Fibroblast of peridontal ligament (primary cell): ENCODE results near the gene PDCD1LG2.
"Not testable (repeated sequence)": the region's sequence is repeated elsewhere in the genome, so short reads cannot be mapped to it uniquely, and the experiment has no call there.

Experiments
- DNase-seq: peaks from one replicate; pipeline ENCODE4 v3.0.0-alpha.2; 2010; ENCODE audit errors: extremely low read depth

PDCD1LG2 gene

DNA sequence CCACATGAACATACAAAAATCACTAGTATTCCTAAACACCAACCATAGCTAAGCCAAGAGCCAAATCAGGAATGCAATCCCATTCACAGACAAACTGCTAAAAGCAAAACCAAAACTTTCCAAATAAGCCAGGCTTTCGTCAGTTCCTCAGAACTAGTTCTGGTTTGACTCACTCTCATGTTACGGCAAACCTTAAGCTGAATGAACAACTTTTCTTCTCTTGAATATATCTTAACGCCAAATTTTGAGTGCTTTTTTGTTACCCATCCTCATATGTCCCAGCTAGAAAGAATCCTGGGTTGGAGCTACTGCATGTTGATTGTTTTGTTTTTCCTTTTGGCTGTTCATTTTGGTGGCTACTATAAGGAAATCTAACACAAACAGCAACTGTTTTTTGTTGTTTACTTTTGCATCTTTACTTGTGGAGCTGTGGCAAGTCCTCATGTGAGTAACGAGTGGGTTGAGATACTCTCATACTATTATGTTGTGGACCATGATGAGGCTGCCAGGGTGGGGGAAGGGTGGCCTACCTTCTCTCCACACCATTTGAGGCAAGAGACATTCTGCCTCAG lies at the start of gene PDCD1LG2:
PDCD1LG2 (plus strand) TSS at position 172 of the 572 bp plus-strand sequence. CDS start 12,016 bp downstream, outside the sequence.
- peak; percentile 91 for DNase-seq

DNA sequence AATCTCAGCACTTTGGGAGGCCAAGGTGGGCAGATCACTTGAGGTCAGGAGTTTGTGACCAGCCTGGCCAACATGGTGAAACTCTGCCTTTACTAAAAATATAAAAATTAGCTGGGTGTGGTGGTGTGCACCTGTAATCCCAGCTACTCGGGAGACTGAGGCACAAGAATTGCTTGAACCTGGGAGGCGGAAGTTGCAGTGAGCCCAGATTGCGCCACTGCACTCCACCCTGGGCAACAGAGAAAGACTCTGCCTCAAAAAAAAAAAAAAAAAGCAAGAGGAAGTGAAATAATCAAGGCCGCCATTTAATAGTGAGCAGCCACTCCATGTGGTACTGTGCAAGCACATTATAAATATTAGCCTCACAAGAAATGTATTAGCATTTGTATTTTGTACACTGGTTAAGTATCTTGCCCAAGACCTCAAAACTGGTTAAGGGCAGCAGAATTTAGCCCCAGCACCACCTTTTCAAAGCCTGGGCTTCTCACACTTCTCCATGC lies 45.5 kb upstream of the PDCD1LG2 start:
- not testable (repeated sequence) for DNase-seq

DNA sequence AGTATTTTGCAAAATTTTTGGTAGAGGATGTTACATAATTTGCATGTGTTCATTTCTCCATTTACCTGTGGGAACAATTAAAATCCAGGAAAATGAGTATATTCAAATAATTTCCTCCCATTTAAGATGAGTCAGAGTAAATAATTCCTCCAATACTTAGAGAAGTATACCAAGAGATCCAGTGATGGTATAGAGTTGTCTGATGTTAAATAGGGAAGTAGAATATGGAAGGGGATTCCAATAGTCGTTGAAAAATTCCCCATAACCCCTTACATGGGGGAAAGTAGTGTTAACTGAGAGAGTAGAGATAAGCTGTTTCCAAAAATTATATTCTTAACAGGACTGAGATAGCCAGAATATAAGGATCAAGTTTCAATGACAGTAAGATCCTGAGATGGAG lies 44.3 kb upstream of the PDCD1LG2 start:
- DNase-seq, result no peak

DNA sequence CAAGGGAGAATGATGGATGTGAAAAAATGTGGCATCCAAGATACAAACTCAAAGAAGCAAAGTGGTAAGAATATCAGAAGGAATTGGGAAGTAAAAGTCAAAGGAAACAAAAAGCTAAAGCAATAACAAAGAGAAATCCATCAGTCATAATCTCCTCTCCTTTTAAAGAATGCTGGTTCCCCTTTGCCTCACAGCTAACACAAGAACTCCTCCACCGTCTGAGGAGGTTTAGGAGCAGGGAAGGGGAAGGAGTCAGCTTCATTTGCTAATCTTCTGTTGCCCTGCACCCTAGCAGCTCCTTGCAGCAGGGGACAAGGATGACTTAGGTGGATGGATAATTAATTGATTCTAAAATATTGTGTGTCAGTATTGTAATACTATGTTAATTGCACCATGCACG lies 43.6 kb upstream of the PDCD1LG2 start:
- no peak for DNase-seq

DNA sequence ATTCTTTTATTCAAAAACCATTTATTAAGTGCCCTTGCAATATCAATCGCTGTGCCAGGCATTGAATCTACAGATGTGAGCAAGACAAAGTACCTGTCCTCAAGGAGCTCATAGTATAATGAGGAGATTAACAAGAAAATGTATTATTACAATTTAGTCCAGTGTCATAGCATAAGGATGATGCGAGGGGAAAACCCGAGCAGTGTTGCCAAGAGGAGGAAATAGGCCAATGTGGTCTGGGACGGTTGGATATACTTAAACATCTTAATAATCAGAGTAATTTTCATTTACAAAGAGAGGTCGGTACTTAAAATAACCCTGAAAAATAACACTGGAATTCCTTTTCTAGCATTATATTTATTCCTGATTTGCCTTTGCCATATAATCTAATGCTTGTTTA lies 41.5 kb upstream of the PDCD1LG2 start:
- peak; percentile 9 for DNase-seq

DNA sequence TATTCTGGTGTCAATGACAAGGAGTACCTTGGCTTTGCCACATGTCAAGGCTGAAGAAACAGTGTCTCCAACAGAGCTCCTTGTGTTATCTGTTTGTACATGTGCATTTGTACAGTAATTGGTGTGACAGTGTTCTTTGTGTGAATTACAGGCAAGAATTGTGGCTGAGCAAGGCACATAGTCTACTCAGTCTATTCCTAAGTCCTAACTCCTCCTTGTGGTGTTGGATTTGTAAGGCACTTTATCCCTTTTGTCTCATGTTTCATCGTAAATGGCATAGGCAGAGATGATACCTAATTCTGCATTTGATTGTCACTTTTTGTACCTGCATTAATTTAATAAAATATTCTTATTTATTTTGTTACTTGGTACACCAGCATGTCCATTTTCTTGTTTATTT lies 40.2 kb upstream of the PDCD1LG2 start:
- DNase-seq, result no peak

DNA sequence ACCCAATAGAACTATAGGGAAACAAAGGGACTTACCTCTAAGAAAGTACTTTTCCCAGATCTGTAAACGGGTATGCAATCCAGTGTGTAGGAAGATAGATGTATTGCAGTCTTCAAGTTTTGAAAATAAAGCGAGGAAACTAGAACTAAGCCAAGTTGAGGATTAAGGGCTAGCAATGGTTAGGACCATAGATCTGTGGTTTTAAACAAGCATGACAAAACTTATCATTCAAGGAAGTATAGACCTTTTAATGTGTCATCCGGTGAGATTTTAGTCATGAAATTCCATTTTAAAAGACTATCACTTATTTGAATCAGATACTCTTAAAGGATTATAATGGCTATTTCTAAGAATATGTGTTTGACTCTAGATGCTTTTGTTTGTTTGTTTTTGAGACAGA lies 39.5 kb upstream of the PDCD1LG2 start:
- DNase-seq, result no peak

DNA sequence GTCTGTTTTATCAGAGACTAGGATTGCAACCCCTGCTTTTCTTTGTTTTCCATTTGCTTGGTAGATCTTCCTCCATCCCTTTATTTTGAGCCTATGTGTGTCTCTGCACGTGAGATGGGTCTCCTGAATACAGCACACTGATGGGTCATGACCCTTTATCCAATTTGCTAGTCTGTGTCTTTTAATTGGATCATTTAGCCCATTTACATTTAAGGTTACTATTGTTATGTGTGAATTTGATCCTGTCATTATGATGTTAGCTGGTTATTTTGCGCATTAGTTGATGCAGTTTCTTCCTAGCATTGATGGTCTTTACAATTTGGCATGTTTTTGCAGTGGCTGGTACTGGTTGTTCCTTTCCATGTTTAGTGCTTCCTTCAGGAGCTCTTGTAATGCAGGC lies 34.7 kb upstream of the PDCD1LG2 start:
- not testable (repeated sequence) for DNase-seq

DNA sequence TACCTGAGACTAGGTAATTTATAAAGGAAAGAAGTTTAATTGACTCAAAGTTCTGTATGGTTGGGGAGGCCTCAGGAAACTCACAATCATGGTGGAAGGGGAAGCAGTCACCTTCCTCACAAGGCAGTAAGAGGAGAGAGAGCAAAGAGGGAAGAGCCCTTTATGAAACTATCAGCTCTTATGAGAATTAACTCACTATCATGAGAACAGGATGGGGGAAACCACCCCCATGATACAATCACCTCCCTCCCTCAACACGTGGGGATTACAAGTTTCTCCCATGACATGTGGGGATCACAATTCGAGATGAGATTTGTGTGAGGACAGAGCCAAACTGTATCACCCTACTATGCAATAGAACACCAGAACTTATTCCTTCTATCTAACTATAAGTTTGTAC lies 32.1 kb upstream of the PDCD1LG2 start:
- no peak for DNase-seq

- no peak for DNase-seq
Observed at GRCh38 chr9:5479994-5480694, 30.2 kb upstream of the PDCD1LG2 start.

DNA sequence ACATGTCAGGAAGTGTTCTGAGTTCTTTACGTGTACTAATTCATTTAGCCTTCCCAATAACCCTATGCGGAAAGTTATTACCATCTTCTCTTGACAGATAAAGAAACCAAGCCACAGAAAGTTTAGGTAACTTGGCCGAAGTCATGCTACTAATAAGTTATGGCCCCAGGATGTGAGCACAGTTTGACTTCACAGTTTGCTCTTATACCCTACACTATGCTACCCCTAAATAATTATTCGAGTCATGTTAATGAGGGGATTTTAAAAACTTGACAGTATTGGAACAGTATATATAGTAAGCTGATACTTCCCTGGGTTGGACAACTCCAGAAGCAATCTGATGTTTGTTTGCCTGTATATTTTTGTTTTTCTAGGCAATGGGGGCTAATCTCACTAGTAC lies 29.4 kb upstream of the PDCD1LG2 start:
- DNase-seq, result no peak

DNA sequence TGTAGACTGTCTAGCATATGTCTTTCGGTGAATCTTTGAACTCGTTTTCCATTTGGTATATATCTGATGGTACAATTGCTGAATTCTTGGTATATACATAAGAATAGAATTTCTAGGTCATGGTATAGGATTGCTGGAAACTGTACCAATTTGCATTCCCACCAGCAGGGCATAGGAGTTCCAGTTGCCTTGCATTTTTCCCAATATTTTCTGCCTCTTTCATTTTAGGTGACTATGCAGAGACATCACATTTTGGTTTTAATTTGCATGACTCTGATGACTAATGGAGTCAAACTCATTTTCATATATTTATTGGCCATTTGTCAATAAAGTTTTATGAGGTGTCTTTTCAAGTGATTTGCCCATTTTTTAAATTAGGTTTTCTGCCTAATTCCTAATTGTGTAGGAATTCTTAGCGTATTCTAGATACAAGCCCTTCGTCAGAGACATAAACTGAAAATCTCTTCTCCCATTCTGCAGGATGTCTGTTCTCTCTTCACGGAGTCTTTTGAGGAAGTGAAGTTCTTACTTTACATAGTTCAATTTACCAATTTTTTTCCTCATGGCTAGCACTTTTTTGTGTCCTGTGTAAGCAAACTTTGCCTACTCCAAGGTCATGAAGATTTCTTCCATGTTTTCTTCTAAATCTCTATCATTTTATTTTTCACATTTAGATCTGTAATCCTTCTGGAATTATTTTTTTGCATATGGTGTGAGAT lies 28.9 kb upstream of the PDCD1LG2 start:
- DNase-seq, result no peak

DNA sequence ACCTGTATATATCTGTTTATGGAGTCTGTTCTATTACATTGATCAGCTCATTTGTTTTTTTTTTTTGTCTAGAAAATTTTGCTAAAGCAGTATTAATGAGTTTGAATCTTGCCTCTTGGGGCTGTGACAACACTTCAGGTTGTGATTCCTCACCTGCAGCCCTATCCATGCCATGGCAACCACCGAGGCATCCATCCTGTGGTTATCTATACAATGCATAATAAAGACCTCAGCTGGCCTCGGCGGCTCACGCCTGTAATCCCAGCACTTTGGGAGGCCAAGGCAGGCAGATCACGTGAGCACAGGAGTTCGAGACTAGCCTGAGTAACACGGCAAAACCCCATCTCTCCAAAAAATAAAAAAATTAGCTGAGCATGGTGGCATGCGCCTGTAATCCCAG lies 28.1 kb upstream of the PDCD1LG2 start:
- no peak for DNase-seq

GRCh38 chr9:5483306-5483705 lies 27.0 kb upstream of the PDCD1LG2 start:
- DNase-seq, result no peak

DNA sequence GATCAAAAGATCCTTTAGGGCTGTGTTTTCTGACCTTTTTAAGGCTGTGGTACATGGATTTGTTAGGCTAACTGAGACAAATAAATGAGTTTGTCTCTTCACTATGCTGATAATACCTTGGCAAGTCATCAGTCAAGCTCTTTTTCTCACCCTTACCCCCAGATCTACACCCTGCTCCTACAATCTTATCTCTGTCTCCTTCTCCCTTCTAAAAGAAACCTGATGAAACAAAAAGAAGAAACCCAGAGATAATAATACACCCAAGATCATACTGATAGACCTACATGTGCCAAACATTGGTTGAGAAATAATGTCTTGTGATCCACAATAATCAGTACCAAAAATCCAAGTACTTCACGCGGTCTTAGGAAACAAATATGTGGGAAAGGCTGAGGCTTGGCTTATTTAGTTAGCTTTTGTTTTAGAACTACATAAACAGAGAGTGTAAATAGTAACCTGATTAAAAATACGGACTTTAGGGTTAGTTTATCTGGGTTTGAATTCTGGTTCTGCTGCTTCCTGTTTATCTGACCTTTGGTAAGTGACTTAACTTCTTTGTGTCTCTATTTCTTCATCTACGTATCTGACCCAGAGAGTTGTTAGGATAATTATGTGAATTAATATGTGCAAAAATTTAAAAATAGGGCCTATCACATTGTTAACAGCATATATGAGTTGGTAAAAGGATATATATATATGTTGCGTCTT lies 24.8 kb upstream of the PDCD1LG2 start:
- no peak for DNase-seq

GRCh38 chr9:5486988-5487387 lies 23.3 kb upstream of the PDCD1LG2 start:
- no peak for DNase-seq

DNA sequence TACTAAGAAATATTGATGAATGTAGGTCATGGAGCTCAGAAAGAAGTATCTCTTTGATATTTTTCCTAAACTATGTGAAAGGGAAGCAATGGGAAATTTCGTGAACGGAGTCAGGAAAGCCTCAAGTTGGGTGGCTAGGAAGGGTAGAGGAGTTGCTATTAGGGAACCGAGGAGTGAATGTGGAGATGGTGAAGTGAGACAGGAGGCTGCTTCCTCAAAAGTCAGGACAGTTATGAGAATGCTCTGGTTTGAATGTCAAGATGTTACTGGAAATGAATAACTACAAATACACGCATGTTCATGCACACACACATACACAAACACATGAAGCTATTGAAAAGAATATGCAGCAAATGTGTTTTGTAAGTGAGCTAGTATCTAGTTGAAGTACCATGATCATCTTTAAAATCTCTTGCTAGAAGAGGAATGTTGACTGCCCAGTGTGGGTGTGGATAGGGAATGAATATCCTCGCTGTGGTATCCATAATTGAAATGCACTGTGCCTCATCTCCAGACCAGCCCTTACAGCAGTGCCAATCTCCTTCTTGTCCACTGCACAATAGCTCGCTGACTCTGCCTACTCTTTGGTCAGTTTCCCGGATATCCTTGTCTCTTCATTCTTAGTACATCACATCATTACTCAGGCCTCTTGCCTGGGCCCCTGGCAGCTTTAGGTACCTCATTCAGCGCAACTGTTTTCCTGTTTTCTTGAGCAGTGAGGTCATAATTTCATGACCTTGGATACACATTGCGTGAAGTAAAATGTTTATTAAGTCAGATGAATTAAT lies 21.9 kb upstream of the PDCD1LG2 start:
- no peak for DNase-seq

- DNase-seq, result no peak
Observed at GRCh38 chr9:5489630-5490490, 20.5 kb upstream of the PDCD1LG2 start.

DNA sequence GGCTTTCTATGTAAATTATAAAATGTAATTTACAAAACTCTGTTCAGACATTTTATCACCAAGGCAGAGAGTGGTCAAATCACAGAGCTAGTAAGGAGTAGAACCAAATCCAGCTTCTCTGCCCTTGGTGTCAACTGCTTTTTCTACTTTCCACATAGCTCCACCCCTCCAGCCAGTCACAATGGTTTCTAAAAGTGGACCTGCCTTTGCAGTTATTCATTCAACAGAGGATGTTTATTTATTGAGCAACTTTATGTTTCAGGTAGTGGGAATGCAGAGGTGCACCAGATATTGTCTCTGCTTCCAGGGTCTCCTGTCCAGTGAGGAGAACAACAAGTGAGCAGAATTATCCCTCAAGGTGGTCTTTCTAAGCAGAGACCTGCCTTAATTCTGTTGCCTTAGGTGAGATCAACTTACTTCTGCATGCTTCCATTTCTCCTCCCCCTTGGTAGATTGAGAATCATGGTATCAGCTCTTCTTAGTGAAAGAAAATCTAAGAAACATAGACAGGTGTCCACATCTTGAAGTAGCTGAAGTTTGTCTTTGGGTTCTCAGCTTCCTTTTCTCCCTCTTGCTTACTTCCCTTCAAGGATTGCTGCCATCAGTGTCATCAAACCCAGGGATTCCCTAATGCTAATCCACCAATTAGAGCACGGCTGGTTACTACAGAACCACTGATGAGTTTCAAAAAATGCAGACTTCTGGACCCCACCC lies 17.2 kb upstream of the PDCD1LG2 start:
- DNase-seq, result no peak
